Panc1 (cell line): ENCODE data around the gene GALNTL6.

ENCODE experiments used
- CTCF ChIP-seq: fragments of 450-650 bp; IDR thresholded peaks from 2 replicates; pipeline ENCODE4 v1.5.1; 2017; ENCODE audit warnings: mild to moderate bottlenecking
- POLR2AphosphoS5 ChIP-seq: IDR thresholded peaks from 2 replicates; pipeline ENCODE4 v1.6.1; 2012; ENCODE audit warnings: mild to moderate bottlenecking, low read depth, low read length, moderate library complexity
- REST ChIP-seq, 2 experiments: IDR thresholded peaks; 2 replicates each; pipeline ENCODE4 v1.6.1; 2011 to 2012; ENCODE audit warnings: low read depth in 2 of 2, control low read depth in 1 of 2, low read length in 1 of 2, mild to moderate bottlenecking in 1 of 2, moderate library complexity in 1 of 2; ENCODE audit not compliant: insufficient read depth in 1 of 2
- SIN3A ChIP-seq: IDR thresholded peaks from 2 replicates; pipeline ENCODE4 v1.6.1; 2012; ENCODE audit warnings: low read depth, mild to moderate bottlenecking, low read length, moderate library complexity, borderline replicate concordance; ENCODE audit not compliant: insufficient read depth

- TF ChIP-seq CTCF (no peak), SIN3A (no peak), POLR2AphosphoS5 (no peak), REST (IDR thresholded peaks at IDR 0.05; ENCODE audit: insufficient read depth in 1 of 2, low read depth in 2 of 2, low read length in 1 of 2) (no peak)
Observed at GRCh38 chr4:172619218-172619617, 806.0 kb downstream of the GALNTL6 start.
